Liver (tissue), 9 donors: ENCODE measurements around the gene APOA5. TPM values are rescaled to one million over a fixed set of nuclear protein-coding genes. Genes with fewer than 3 reads are reported as not detected.

Experiments
- DNase-seq: peaks from one replicate; pipeline ENCODE4 v3.0.0-alpha.2; 2017; ENCODE audit warnings: low spot score
- H3K27ac ChIP-seq, 2 donors: one replicate each; pipeline ENCODE4 v1.7.0; 2013; ENCODE audit warnings: inconsistent platforms in 2 of 2, low read length in 2 of 2, control low read depth in 1 of 2, low read depth in 1 of 2, mild to moderate bottlenecking in 1 of 2
- H3K27me3 ChIP-seq, 4 donors: one replicate each; pipeline versions ENCODE4 v1.6.1 to v1.7.0; 2013; ENCODE audit warnings: low read length in 3 of 4, inconsistent platforms in 1 of 4, mild to moderate bottlenecking in 1 of 4, moderate library complexity in 1 of 4; ENCODE audit not compliant: control insufficient read depth in 4 of 4, insufficient read depth in 4 of 4
- H3K36me3 ChIP-seq, 4 donors: one replicate each; pipeline versions ENCODE4 v1.6.1 to v1.7.0; 2013; ENCODE audit warnings: low read length in 3 of 4, mild to moderate bottlenecking in 3 of 4, low read depth in 1 of 4, moderate library complexity in 1 of 4; ENCODE audit not compliant: control insufficient read depth in 4 of 4, insufficient read depth in 3 of 4
- H3K4me1 ChIP-seq, 4 donors: one replicate each; pipeline versions ENCODE4 v1.6.1 to v1.7.0; 2013; ENCODE audit warnings: low read length in 3 of 4, mild to moderate bottlenecking in 3 of 4, moderate library complexity in 1 of 4; ENCODE audit not compliant: control insufficient read depth in 4 of 4, insufficient read depth in 4 of 4
- H3K4me3 ChIP-seq, 3 donors: one replicate each; pipeline versions ENCODE4 v1.6.1 to v1.7.0; 2013; ENCODE audit warnings: low read length in 3 of 3, control low read depth in 1 of 3, low read depth in 1 of 3, mild to moderate bottlenecking in 1 of 3
- H3K9ac ChIP-seq, 2 donors: one replicate each; pipeline ENCODE4 v1.7.0; 2013; ENCODE audit warnings: low read length in 2 of 2, mild to moderate bottlenecking in 2 of 2, moderate library complexity in 2 of 2, control low read depth in 1 of 2, low read depth in 1 of 2
- H3K9me3 ChIP-seq, 4 donors: one replicate each; pipeline versions ENCODE4 v1.6.1 to v1.7.0; 2013; ENCODE audit warnings: low read length in 3 of 4; ENCODE audit not compliant: control insufficient read depth in 4 of 4
- ATF3 ChIP-seq: IDR thresholded peaks from 2 replicates; pipeline ENCODE4 v1.6.1; 2016; ENCODE audit warnings: antibody characterized with exemption
- CTCF ChIP-seq: fragments of 150-350 bp; IDR thresholded peaks from 2 replicates; pipeline ENCODE4 v1.5.1; 2017; ENCODE audit warnings: improper control_type of control experiment, low read depth, low read length; ENCODE audit not compliant: missing input control
- EGR1 ChIP-seq, 2 donors: IDR thresholded peaks; 2 replicates each; pipeline ENCODE4 v1.6.1; 2016 to 2018; ENCODE audit warnings: antibody characterized with exemption in 2 of 2, low read depth in 2 of 2
- FOXA1 ChIP-seq: IDR thresholded peaks from 2 replicates; pipeline ENCODE4 v1.6.1; 2016; ENCODE audit warnings: antibody characterized with exemption
- FOXA2 ChIP-seq: IDR thresholded peaks from 2 replicates; pipeline ENCODE4 v1.6.1; 2016; ENCODE audit warnings: antibody characterized with exemption
- HNF4A ChIP-seq, 2 donors: conservative IDR thresholded peaks; 2 replicates each; pipeline ENCODE4 v1.6.1; 2016; ENCODE audit warnings: antibody characterized with exemption in 2 of 2, mild to moderate bottlenecking in 2 of 2
- HNF4G ChIP-seq: IDR thresholded peaks from 2 replicates; pipeline ENCODE4 v1.6.1; 2016; ENCODE audit warnings: antibody characterized with exemption
- JUND ChIP-seq, 2 donors: IDR thresholded peaks; 2 replicates each; pipeline ENCODE4 v1.6.1; 2016; ENCODE audit warnings: antibody characterized with exemption in 2 of 2
- MAX ChIP-seq: IDR thresholded peaks from 2 replicates; pipeline ENCODE4 v1.6.1; 2016; ENCODE audit warnings: antibody characterized with exemption
- NR2F2 ChIP-seq: IDR thresholded peaks from 2 replicates; pipeline ENCODE4 v1.6.1; 2016; ENCODE audit warnings: antibody characterized with exemption
- RAD21 ChIP-seq, 2 donors: IDR thresholded peaks; 2 replicates each; pipeline ENCODE4 v1.6.1; 2016; ENCODE audit warnings: antibody characterized with exemption in 2 of 2, mild to moderate bottlenecking in 2 of 2
- REST ChIP-seq: IDR thresholded peaks from 2 replicates; pipeline ENCODE4 v1.6.1; 2016; ENCODE audit warnings: antibody characterized with exemption, mild to moderate bottlenecking
- RXRA ChIP-seq, 2 donors: IDR thresholded peaks; 2 replicates each; pipeline ENCODE4 v1.6.1; 2017 to 2018; ENCODE audit warnings: antibody characterized with exemption in 2 of 2, mild to moderate bottlenecking in 1 of 2
- SP1 ChIP-seq: IDR thresholded peaks from 2 replicates; pipeline ENCODE4 v1.6.1; 2018; ENCODE audit warnings: antibody characterized with exemption, mild to moderate bottlenecking
- TAF1 ChIP-seq: conservative IDR thresholded peaks from 2 replicates; pipeline ENCODE4 v1.6.1; 2016; ENCODE audit warnings: antibody characterized with exemption, mild to moderate bottlenecking
- YY1 ChIP-seq: IDR thresholded peaks from 2 replicates; pipeline ENCODE4 v1.6.1; 2016; ENCODE audit warnings: antibody characterized with exemption, mild to moderate bottlenecking
- ZBTB33 ChIP-seq: IDR thresholded peaks from 2 replicates; pipeline ENCODE4 v1.6.1; 2016; ENCODE audit warnings: antibody characterized with exemption
- WGBS: extraction: QIAGEN DNeasy Blood & Tissue Kit; methylation state at CpG from one replicate; pipeline ENCODE4 v1.1.7; 2013; 5-methylcytosine and 5-hydroxymethylcytosine counted together
- polyA plus RNA-seq, 2 donors: library from polyadenylated mRNA; stranded (reverse) in 1 of 2; unstranded in 1 of 2; fragments of 200-250 nt in 1 of 2; fragments of >200 nt in 1 of 2; fragmentation: Nextera tagmentation in 1 of 2; extraction: Ambion mirVana in 1 of 2; gene quantifications; one replicate each; pipeline versions ENCODE4 v1.2.1 to v1.2.3, GENCODE V29; 2013 to 2015
- total RNA-seq, 2 donors: library from RNA; depleted of rRNA; stranded (reverse); fragments of >200 nt; gene quantifications; one replicate each; pipeline ENCODE4 v1.2.3, GENCODE V29; 2014
- donor health status: healthy.
- donor health status: healthy.
- donor health status: healthy.
- donor health status: healthy.
- donor health status: healthy.

The APOA5 gene
- total and polyA plus RNA-seq, 4 donors, result 7.3 to 1,045 (median 739) TPM

- no peak overlapping the region for H3K27ac ChIP-seq
- no peak overlapping the region for H3K9ac ChIP-seq
- DNase-seq, result no peak
- no peak for TF ChIP-seq RXRA (IDR thresholded peaks at IDR 0.05)
- WGBS, result 98% methylated on average over 4 of the region's 4 CpGs
- H3K36me3 ChIP-seq, result peaks cover 6 to 60% (median 47%) of the 10 kb centered on the region in 4 donors
- peaks cover 3 to 12% (median 3%) of the 10 kb centered on the region in 4 donors for H3K4me1 ChIP-seq
- H3K27me3 ChIP-seq, result no peaks in the 10 kb centered on the region
- H3K4me3 ChIP-seq, result no peak overlapping the region
- H3K9me3 ChIP-seq, result no peaks in the 10 kb centered on the region
These were observed 13.1 kb downstream of the APOA5 start for GRCh38 chr11:116778556-116778955.

GRCh38 chr11:116777056-116777455 is 14.6 kb downstream of the APOA5 start:
- Histone ChIP-seq H3K4me3 (no peak overlapping the region), H3K27ac (no peak overlapping the region), H3K9me3 (no peaks in the 10 kb centered on the region), H3K36me3 (peaks cover 5 to 46% (median 35%) of the 10 kb centered on the region in 4 donors), H3K4me1 (peaks cover 3 to 18% (median 9%) of the 10 kb centered on the region in 4 donors), H3K9ac (no peak overlapping the region), H3K27me3 (no peaks in the 10 kb centered on the region)
- DNase-seq, result no peak
- TF ChIP-seq SP1 (peak; percentile 50), REST (no peak), FOXA1 (no peak), RXRA (IDR thresholded peaks at IDR 0.05) (peak; percentile 25 to 66), RAD21 (IDR thresholded peaks at IDR 0.05) (peak in 1 of 2 donors; percentile 17), HNF4A (conservative IDR thresholded peaks at IDR 0.05) (peak; percentile 20 to 60)
- whole genome bisulfite sequencing, result 53% methylated on average over 7 of the region's 7 CpGs

- DNase-seq, result no peak
- Histone ChIP-seq H3K27ac (no peak overlapping the region), H3K36me3 (peaks cover 5 to 44% (median 32%) of the 10 kb centered on the region in 4 donors), H3K4me3 (no peak overlapping the region), H3K9me3 (no peaks in the 10 kb centered on the region), H3K9ac (no peak overlapping the region), H3K27me3 (no peaks in the 10 kb centered on the region), H3K4me1 (peaks cover 6 to 24% (median 14%) of the 10 kb centered on the region in 4 donors)
- TF ChIP-seq MAX (no peak), RXRA (IDR thresholded peaks at IDR 0.05) (no peak), NR2F2 (no peak), REST (no peak), TAF1 (no peak), CTCF (no peak), ATF3 (no peak), ZBTB33 (no peak), SP1 (no peak), FOXA2 (no peak), RAD21 (IDR thresholded peaks at IDR 0.05) (no peak), FOXA1 (no peak), EGR1 (IDR thresholded peaks at IDR 0.05; ENCODE audit: low read depth in 2 of 2) (no peak), JUND (IDR thresholded peaks at IDR 0.05) (no peak), YY1 (no peak), HNF4A (conservative IDR thresholded peaks at IDR 0.05) (no peak), HNF4G (no peak)
These were observed 15.1 kb downstream of the APOA5 start for GRCh38 chr11:116776522-116776984.
